K562 (cell line): ENCODE data around the gene CCDC116. TPM values are rescaled to one million over a fixed set of nuclear protein-coding genes. Genes with fewer than 3 reads are reported as not detected.

Experiments
- ATAC-seq: fragments of 200-7000 bp; cut with Tn5 transposase; 3 replicates; pipeline ENCODE4 v1.9.1; 2020; ENCODE audit warnings: moderate library complexity
- BruUV-seq: library from RNA; stranded (reverse); fragments of 400-500 nt; replicated peaks from 2 replicates; lab custom pipeline; 2021; lab: Mats Ljungman, UMichigan
- CTCF ChIA-PET: fragments of 300-600 bp; formaldehyde crosslinking; extraction: SDS; loops from one replicate; lab custom pipeline; 2021; ENCODE audit warnings: low intra/inter-chr PET ratio; lab: Yijun Ruan, JAX
- POLR2A ChIA-PET: fragments of 300-600, 350-650 bp; sonication (Branson Sonifier 250); formaldehyde crosslinking; extraction: SDS; loops from one replicate; lab custom pipeline; 2021; ENCODE audit warnings: antibody characterized with exemption, inconsistent platforms; lab: Yijun Ruan, JAX
- DNase-seq, 4 experiments: peaks; one replicate each; pipeline versions ENCODE4 v3.0.0 to v3.0.0-alpha.2; 2011 to 2018; ENCODE audit warnings: low spot score in 3 of 4, mixed read lengths in 3 of 4; ENCODE audit errors: extremely low read depth in 1 of 4
- FAIRE-seq: peaks from 2 replicates; lab custom pipeline; 2011; peaks lifted over from hg19 to GRCh38; lab: Jason Lieb, UNC
- H2AFZ ChIP-seq: 2 replicates; pipeline ENCODE4 v1.6.0; 2011; ENCODE audit warnings: low read depth, low read length, control low read depth, inconsistent platforms
- H3K27ac ChIP-seq: fragments of 200-600 bp; 3 replicates; pipeline ENCODE4 v1.8.0; 2011; ENCODE audit warnings: low read depth, mild to moderate bottlenecking, control low read depth, inconsistent platforms, low read length, moderate library complexity, mixed read lengths; ENCODE audit errors: extremely low read depth
- H3K27me3 ChIP-seq, 2 experiments: fragments of 300-600 bp in 1 of 2; 2 replicates in 1 of 2; 3 replicates in 1 of 2; pipeline versions ENCODE4 v1.6.0 to v1.8.0; 2011; ENCODE audit warnings: inconsistent platforms in 2 of 2, low read length in 2 of 2, mild to moderate bottlenecking in 1 of 2, mixed read lengths in 1 of 2, moderate library complexity in 1 of 2; ENCODE audit not compliant: control insufficient read depth in 2 of 2, insufficient read depth in 2 of 2
- H3K36me3 ChIP-seq: fragments of 300-600 bp; 3 replicates; pipeline ENCODE4 v1.8.0; 2011; ENCODE audit warnings: mild to moderate bottlenecking, low read length, inconsistent platforms; ENCODE audit not compliant: control insufficient read depth, insufficient read depth
- H3K4me1 ChIP-seq, 2 experiments: fragments of 200-600 bp in 1 of 2; replicated peaks in 1 of 2; 2 replicates in 1 of 2; 3 replicates in 1 of 2; pipeline versions ENCODE4 v1.5.1 to v1.8.0; 2011; ENCODE audit warnings: inconsistent platforms in 2 of 2, low read length in 2 of 2, mild to moderate bottlenecking in 1 of 2, mixed read lengths in 1 of 2, moderate library complexity in 1 of 2; ENCODE audit not compliant: control insufficient read depth in 2 of 2, insufficient read depth in 2 of 2
- H3K4me2 ChIP-seq: 2 replicates; pipeline ENCODE4 v1.6.1; 2011; ENCODE audit warnings: low read length, control low read depth, inconsistent platforms, mixed read lengths; ENCODE audit not compliant: insufficient read depth
- H3K4me3 ChIP-seq: fragments of 200-600 bp; sonication (generic), shearing (Covaris generic); 2 replicates; pipeline ENCODE4 v1.5.1; 2016; ENCODE audit warnings: control low read depth, inconsistent platforms
- H3K79me2 ChIP-seq: fragments of 200-600 bp; 3 replicates; pipeline ENCODE4 v1.8.0; 2011; ENCODE audit warnings: low read length, inconsistent platforms; ENCODE audit not compliant: control insufficient read depth, insufficient read depth
- H3K9ac ChIP-seq, 2 experiments: 2 replicates each; pipeline versions ENCODE4 v1.6.0 to v1.6.1; 2011; ENCODE audit warnings: low read depth in 2 of 2, low read length in 2 of 2, control low read depth in 1 of 2, inconsistent platforms in 1 of 2, mild to moderate bottlenecking in 1 of 2, mixed read lengths in 1 of 2; ENCODE audit not compliant: insufficient read depth in 1 of 2
- H3K9me1 ChIP-seq: one replicate; pipeline ENCODE4 v1.6.0; 2011; ENCODE audit warnings: inconsistent platforms, mild to moderate bottlenecking, low read length, moderate library complexity; ENCODE audit not compliant: control insufficient read depth, insufficient read depth
- H3K9me3 ChIP-seq: replicated peaks from 2 replicates; pipeline ENCODE4 v1.5.1; 2011; ENCODE audit warnings: low read depth, low read length, inconsistent platforms; ENCODE audit not compliant: control insufficient read depth, insufficient read depth
- H4K20me1 ChIP-seq: replicated peaks from 2 replicates; pipeline ENCODE4 v1.6.1; 2011; ENCODE audit warnings: low read length, inconsistent platforms, mixed read lengths; ENCODE audit not compliant: control insufficient read depth, insufficient read depth
- ESRRA ChIP-seq: fragments of 450-650 bp; IDR thresholded peaks from 2 replicates; pipeline ENCODE4 v1.6.1; 2014; ENCODE audit warnings: low read depth, mild to moderate bottlenecking, moderate library complexity, borderline replicate concordance
- GTF2F1 ChIP-seq: IDR thresholded peaks from 2 replicates; pipeline ENCODE4 v1.6.1; 2011; ENCODE audit warnings: low read depth, low read length, improper control_type of control experiment
- PHF21A ChIP-seq: fragments of 450-650 bp; IDR thresholded peaks from 2 replicates; pipeline ENCODE4 v1.6.1; 2017; ENCODE audit warnings: low read depth, borderline replicate concordance
- RFX5 ChIP-seq: IDR thresholded peaks from 2 replicates; pipeline ENCODE4 v1.6.1; 2011; ENCODE audit warnings: low read depth, mild to moderate bottlenecking, improper control_type of control experiment, low read length
- TAF9B ChIP-seq: fragments of 450-650 bp; IDR thresholded peaks from 2 replicates; pipeline ENCODE4 v1.6.1; 2018; ENCODE audit warnings: mild to moderate bottlenecking; ENCODE audit not compliant: partially characterized antibody
- THAP7 ChIP-seq: fragments of 250-450 bp; sonication (Bioruptor Pico); IDR thresholded peaks from 2 replicates; pipeline ENCODE4 v1.5.0; 2021
- ZNF253 ChIP-seq: fragments of 250-450 bp; sonication (Bioruptor Pico); conservative IDR thresholded peaks from 2 replicates; pipeline ENCODE4 v1.6.1; 2021; ENCODE audit warnings: mild to moderate bottlenecking
- ZNF395 ChIP-seq: fragments of 200-800 bp; sonication (Bioruptor generic); IDR thresholded peaks from 2 replicates; pipeline ENCODE4 v1.6.1; 2017; ENCODE audit warnings: missing genetic modification characterization, missing compliant biosample characterization
- ZSCAN32 ChIP-seq: fragments of 450-650 bp; formaldehyde crosslinking; IDR thresholded peaks from 2 replicates; pipeline ENCODE4 v1.4.0; 2020; ENCODE audit warnings: mild to moderate bottlenecking, moderate library complexity
- WGBS: fragments of 100-300 bp; shearing (Covaris generic); methylation state at CpG from one replicate; pipeline ENCODE4 v1.1.6; 2016; ENCODE audit warnings: low coverage, mixed read lengths; ENCODE audit not compliant: insufficient coverage; ENCODE audit errors: missing lambda C conversion rate; 5-methylcytosine and 5-hydroxymethylcytosine counted together
- in situ Hi-C: fragments of 300-500 bp; cut with MboI; formaldehyde crosslinking; loops from 4 replicates; pipeline ENCODE4 v1.15.0; 2018; ENCODE audit warnings: inconsistent platforms, mixed read lengths
- intact Hi-C: fragments of 100-400 bp; cut with micrococcal nuclease; formaldehyde crosslinking; loops from 2 replicates; pipeline ENCODE4 v1.14.2; 2022
- polyA plus RNA-seq, 8 experiments: library from polyadenylated mRNA; depleted of rRNA in 4 of 8; stranded (reverse) in 5 of 8; unstranded in 3 of 8; fragments of >200 nt; fragmentation: Nextera tagmentation in 2 of 8; fragmentation: Illumina TruSeq in 1 of 8; extraction: Ambion mirVana in 2 of 8; extraction: Trizol in 1 of 8; gene quantifications; 2 replicates each; pipeline versions ENCODE4 v1.2.1 to v1.2.3, GENCODE V29; 2011 to 2014; ENCODE audit warnings: inconsistent platforms in 1 of 8, missing spikeins in 1 of 8
- total RNA-seq, 7 experiments: library from RNA; depleted of rRNA in 6 of 7; stranded (reverse); fragments of >200 nt in 6 of 7; fragmentation: Illumina TruSeq in 2 of 7; extraction: Trizol in 2 of 7; gene quantifications; 2 replicates each; pipeline versions ENCODE4 v1.2.1 to v1.2.3, GENCODE V29; 2011 to 2021; ENCODE audit warnings: low replicate concordance in 1 of 7

CCDC116 gene
- total and polyA plus RNA-seq, 9 of the 15 experiments (the other 6 are each of a cell fraction or from before 2014, with no cell fraction given) = 1.6 to 11.3 (median 4.7) TPM

- in situ Hi-C loops = loop anchor here (25.0 kb wide), 1 partner anchor 496 kb away; no protein-coding TSS in a partner anchor
- DNase-seq = no peak
- WGBS = 67% methylated on average over 18 of the region's 18 CpGs
Measured at GRCh38 chr22:21632931-21633330, 371 bp downstream of the CCDC116 start.

More at GRCh38 chr22:21632931-21633330, 371 bp downstream of the CCDC116 start:
- peaks cover 35 to 82% of the 10 kb centered on the region in 2 experiments for H3K4me1 ChIP-seq
- H3K27me3 ChIP-seq = no peaks in the 10 kb centered on the region
- TSS peak; percentile 45 for BruUV-seq
- TF ChIP-seq GTF2F1 (0 out of 2 replicates have a peak, but pooled peaks have one; percentile 0), TAF9B (no peak), RFX5 (0 out of 2 replicates have a peak, but pooled peaks have one; percentile 3), ESRRA (no peak), THAP7 (CRISPR knock-in tag) (no peak), ZSCAN32 (CRISPR knock-in tag) (no peak), ZNF253 (CRISPR knock-in tag) (no peak), ZNF395 (CRISPR knock-in tag) (no peak), PHF21A (no peak)
- peak overlapping the region; percentile 77 for H3K4me2 ChIP-seq
- H3K79me2 ChIP-seq = peaks cover 29% of the 10 kb centered on the region
- ATAC-seq = no peak
- no peaks in the 10 kb centered on the region for H4K20me1 ChIP-seq
- H3K4me3 ChIP-seq = peak overlapping the region; percentile 8
- intact Hi-C loops = loop anchor here (1.0 to 10.0 kb wide), 3 partner anchors 8 to 922 kb away; partner anchors contain the start of gene PRAME
- peak overlapping the region; percentile 31 to 79 for H3K9ac ChIP-seq
- H3K9me1 ChIP-seq = peaks cover 9% of the 10 kb centered on the region
- H3K9me3 ChIP-seq = no peaks in the 10 kb centered on the region
- FAIRE-seq = no peak
- H2AFZ ChIP-seq = peak overlapping the region; percentile 88
- POLR2A ChIA-PET = interaction anchor here (0.6 to 76.8 kb wide), 13 partner anchors 13 to 1251 kb away, joined by 3 to 4622 read pairs (median 5); partner anchors contain the start of genes CCDC116, PPIL2, SDF2L1 and YDJC
- H3K36me3 ChIP-seq = peaks cover 16% of the 10 kb centered on the region
- H3K27ac ChIP-seq = peak overlapping the region; percentile 10
- CTCF ChIA-PET = interaction anchor here (0.6 to 5.9 kb wide), 3 partner anchors 10 to 453 kb away, joined by 3 to 99 read pairs (median 3); partner anchors contain the start of gene SDF2L1
